KMS-11 (cell line): ENCODE measurements around the gene HEPHL1.

Experiments
- H2AFZ ChIP-seq: fragments of 200-600 bp; sonication (generic); 2 replicates; pipeline ENCODE4 v1.6.1; 2016; ENCODE audit warnings: antibody characterized with exemption, mixed run types, low read depth
- H3K27ac ChIP-seq: fragments of 200-600 bp; sonication (generic); 2 replicates; pipeline ENCODE4 v1.6.1; 2016; ENCODE audit warnings: mild to moderate bottlenecking, mixed run types
- H3K27me3 ChIP-seq: fragments of 200-600 bp; sonication (generic); 2 replicates; pipeline ENCODE4 v1.6.1; 2017; ENCODE audit warnings: mild to moderate bottlenecking, low read depth, mixed run types, moderate library complexity; ENCODE audit not compliant: insufficient read depth
- H3K36me3 ChIP-seq: fragments of 200-600 bp; sonication (generic); 2 replicates; pipeline ENCODE4 v1.6.1; 2017; ENCODE audit warnings: mild to moderate bottlenecking, mixed run types; ENCODE audit not compliant: insufficient read depth
- H3K4me1 ChIP-seq: fragments of 200-600 bp; sonication (generic); 2 replicates; pipeline ENCODE4 v1.6.1; 2016; ENCODE audit warnings: mild to moderate bottlenecking, low read depth, mixed run types; ENCODE audit not compliant: poor library complexity, severe bottlenecking
- H3K4me2 ChIP-seq: fragments of 200-600 bp; sonication (generic); 2 replicates; pipeline ENCODE4 v1.7.0; 2016; ENCODE audit warnings: mild to moderate bottlenecking, mixed run types
- H3K4me3 ChIP-seq: fragments of 200-600 bp; sonication (generic); IDR thresholded peaks from 2 replicates; pipeline ENCODE4 v1.6.1; 2017; ENCODE audit warnings: low read depth, low read length, mixed read lengths; ENCODE audit not compliant: insufficient read depth
- H3K79me2 ChIP-seq: fragments of 200-600 bp; sonication (generic); 2 replicates; pipeline ENCODE4 v1.6.1; 2016; ENCODE audit warnings: low read depth, mixed run types; ENCODE audit not compliant: insufficient read depth
- H3K9ac ChIP-seq: fragments of 200-600 bp; sonication (generic); 2 replicates; pipeline ENCODE4 v1.6.1; 2016; ENCODE audit warnings: mild to moderate bottlenecking, mixed run types
- H4K20me1 ChIP-seq: fragments of 200-600 bp; sonication (generic); 2 replicates; pipeline ENCODE4 v1.6.1; 2016; ENCODE audit warnings: mild to moderate bottlenecking, mixed run types; ENCODE audit not compliant: insufficient read depth
- TF ChIP-seq, protein P1 (sequence below): fragments of 200-600 bp; sonication (generic); conservative IDR thresholded peaks from 2 replicates; pipeline ENCODE4 v1.6.1; 2017; ENCODE audit warnings: low read depth, mild to moderate bottlenecking, antibody characterized with exemption, low read length, moderate library complexity, mixed read lengths

HEPHL1 gene

DNA sequence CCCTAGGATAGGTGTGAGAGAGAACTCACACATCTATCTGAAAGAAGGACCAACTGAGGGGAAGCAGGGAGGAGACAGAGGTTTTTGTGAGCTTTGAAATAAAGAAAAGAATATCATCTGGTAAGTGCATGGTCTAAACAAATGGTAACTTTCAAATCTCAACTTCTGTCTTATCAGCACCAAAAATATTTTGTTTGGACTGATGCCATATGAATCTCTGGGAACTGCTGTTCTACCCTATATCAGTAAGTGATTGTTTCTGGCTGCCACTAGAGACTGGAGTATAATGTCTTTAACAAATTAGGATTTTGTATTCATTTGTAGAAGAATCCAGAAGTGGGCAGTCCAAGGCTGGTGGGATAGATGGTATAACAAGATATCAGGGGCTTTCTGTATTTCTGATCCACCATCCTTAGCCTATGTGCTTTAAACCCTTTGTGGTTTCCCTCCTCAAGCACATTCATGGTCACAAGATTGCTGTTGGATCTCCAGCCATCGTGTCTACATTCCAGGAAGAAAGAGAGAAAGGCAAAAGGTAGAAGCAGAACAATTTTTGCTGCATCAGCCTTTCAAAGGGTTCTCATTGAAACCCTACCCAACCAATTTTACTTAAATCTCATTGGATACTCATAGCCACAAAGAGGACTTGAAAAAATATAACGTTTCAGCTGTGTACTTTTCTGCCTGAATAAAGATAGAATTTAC, 4.7 kb downstream of the HEPHL1 start:
- Histone ChIP-seq H2AFZ (no peak overlapping the region), H3K4me3 (no peak overlapping the region), H3K79me2 (no peaks in the 10 kb centered on the region), H4K20me1 (no peaks in the 10 kb centered on the region), H3K4me1 (no peaks in the 10 kb centered on the region), H3K27me3 (no peaks in the 10 kb centered on the region), H3K4me2 (no peak overlapping the region), H3K9ac (no peak overlapping the region), H3K27ac (no peak overlapping the region), H3K36me3 (no peaks in the 10 kb centered on the region)
- TF ChIP-seq, protein P1, sequence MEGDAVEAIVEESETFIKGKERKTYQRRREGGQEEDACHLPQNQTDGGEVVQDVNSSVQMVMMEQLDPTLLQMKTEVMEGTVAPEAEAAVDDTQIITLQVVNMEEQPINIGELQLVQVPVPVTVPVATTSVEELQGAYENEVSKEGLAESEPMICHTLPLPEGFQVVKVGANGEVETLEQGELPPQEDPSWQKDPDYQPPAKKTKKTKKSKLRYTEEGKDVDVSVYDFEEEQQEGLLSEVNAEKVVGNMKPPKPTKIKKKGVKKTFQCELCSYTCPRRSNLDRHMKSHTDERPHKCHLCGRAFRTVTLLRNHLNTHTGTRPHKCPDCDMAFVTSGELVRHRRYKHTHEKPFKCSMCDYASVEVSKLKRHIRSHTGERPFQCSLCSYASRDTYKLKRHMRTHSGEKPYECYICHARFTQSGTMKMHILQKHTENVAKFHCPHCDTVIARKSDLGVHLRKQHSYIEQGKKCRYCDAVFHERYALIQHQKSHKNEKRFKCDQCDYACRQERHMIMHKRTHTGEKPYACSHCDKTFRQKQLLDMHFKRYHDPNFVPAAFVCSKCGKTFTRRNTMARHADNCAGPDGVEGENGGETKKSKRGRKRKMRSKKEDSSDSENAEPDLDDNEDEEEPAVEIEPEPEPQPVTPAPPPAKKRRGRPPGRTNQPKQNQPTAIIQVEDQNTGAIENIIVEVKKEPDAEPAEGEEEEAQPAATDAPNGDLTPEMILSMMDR, result no peak

GRCh38 chr11:94027210-94027609, 6.1 kb downstream of the HEPHL1 start:
- Histone ChIP-seq H3K9ac (no peak overlapping the region), H4K20me1 (no peaks in the 10 kb centered on the region), H3K36me3 (no peaks in the 10 kb centered on the region), H3K27ac (no peak overlapping the region), H3K4me3 (no peak overlapping the region), H3K27me3 (no peaks in the 10 kb centered on the region), H3K79me2 (no peaks in the 10 kb centered on the region), H2AFZ (no peak overlapping the region), H3K4me2 (no peak overlapping the region), H3K4me1 (no peaks in the 10 kb centered on the region)
- TF ChIP-seq, protein P1, result no peak

DNA sequence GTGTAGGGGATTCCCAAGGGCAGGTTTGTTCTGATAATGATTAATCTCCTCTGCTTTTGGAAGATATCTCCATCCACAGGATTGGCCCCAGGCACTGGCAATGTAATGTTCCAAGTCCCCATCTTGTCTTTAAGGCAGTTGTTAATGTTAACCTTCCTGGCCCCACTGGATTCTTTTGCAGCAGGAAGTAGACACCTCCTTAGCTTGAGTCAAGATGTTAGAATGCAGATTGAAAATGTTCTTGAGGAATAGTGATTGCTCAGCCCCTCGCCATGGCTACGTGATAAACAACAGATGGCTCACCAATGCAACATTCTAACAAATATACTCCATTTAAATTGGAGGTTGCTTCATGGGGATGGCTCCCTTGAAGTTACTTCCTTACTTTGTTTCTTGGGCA, 7.3 kb downstream of the HEPHL1 start:
- Histone ChIP-seq H3K4me1 (no peaks in the 10 kb centered on the region), H3K36me3 (no peaks in the 10 kb centered on the region), H4K20me1 (no peaks in the 10 kb centered on the region), H3K4me3 (no peak overlapping the region), H3K27me3 (no peaks in the 10 kb centered on the region), H3K9ac (no peak overlapping the region), H2AFZ (no peak overlapping the region), H3K79me2 (no peaks in the 10 kb centered on the region), H3K4me2 (no peak overlapping the region), H3K27ac (no peak overlapping the region)
- TF ChIP-seq, protein P1, result no peak

DNA sequence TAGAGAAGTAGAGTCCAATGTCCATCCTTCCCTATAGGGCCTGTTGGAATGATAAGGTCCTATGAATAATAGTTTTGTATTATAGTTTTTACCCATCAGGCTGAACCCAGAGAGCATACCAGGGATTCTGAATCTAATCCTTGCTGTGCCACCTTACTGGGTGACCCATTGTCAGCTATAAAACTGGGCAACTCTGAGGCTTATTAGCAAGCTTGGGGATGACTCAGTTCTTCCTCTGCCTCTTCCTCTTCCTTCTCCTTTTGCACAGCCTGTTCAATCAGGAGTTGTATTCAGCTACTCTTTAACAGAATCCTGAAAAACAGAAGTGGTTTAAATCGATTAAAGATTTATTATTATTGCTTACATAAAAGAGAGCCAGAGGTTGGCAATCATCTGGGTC, 8.9 kb downstream of the HEPHL1 start:
- Histone ChIP-seq H3K4me3 (no peak overlapping the region), H2AFZ (no peak overlapping the region), H3K4me1 (no peaks in the 10 kb centered on the region), H3K4me2 (no peak overlapping the region), H3K9ac (no peak overlapping the region), H3K27ac (no peak overlapping the region), H3K79me2 (no peaks in the 10 kb centered on the region), H3K36me3 (no peaks in the 10 kb centered on the region), H3K27me3 (no peaks in the 10 kb centered on the region), H4K20me1 (no peaks in the 10 kb centered on the region)
- TF ChIP-seq, protein P1, result no peak
